Stimulated activated naive CD8-positive, alpha-beta T cell treated with anti-CD3 and anti-CD28 coated beads, Interleukin-15, amount 100 ng/mL, for 72 hours (primary cell): ENCODE data around the gene ANKRD13B.

ENCODE experiments used
- ATAC-seq: fragments of 150-1000 bp; cut with Tn5 transposase; 2 replicates; pipeline ENCODE4 v1.10.0; 2021; ENCODE audit warnings: mild to moderate bottlenecking, moderate library complexity
- DNase-seq, 2 donors: peaks; one replicate each; pipeline ENCODE4 v3.0.0; 2021 to 2022
- H3K27ac Mint-ChIP-seq, 2 donors: one replicate each; pipeline ENCODE4 v1.8.0; 2022; ENCODE audit warnings: mild to moderate bottlenecking in 2 of 2, mixed read lengths in 2 of 2, moderate library complexity in 2 of 2
- H3K27me3 Mint-ChIP-seq: one replicate; pipeline ENCODE4 v1.8.0; 2022; ENCODE audit warnings: mixed read lengths
- H3K4me1 Mint-ChIP-seq: one replicate; pipeline ENCODE4 v1.8.0; 2022; ENCODE audit warnings: mild to moderate bottlenecking, mixed read lengths
- H3K4me3 Mint-ChIP-seq, 2 donors: one replicate each; pipeline ENCODE4 v1.8.0; 2022; ENCODE audit warnings: mild to moderate bottlenecking in 2 of 2, mixed read lengths in 2 of 2, moderate library complexity in 1 of 2
- H3K9me3 Mint-ChIP-seq, 2 donors: one replicate each; pipeline ENCODE4 v1.8.0; 2022; ENCODE audit warnings: mixed read lengths in 2 of 2

The ANKRD13B gene

DNA sequence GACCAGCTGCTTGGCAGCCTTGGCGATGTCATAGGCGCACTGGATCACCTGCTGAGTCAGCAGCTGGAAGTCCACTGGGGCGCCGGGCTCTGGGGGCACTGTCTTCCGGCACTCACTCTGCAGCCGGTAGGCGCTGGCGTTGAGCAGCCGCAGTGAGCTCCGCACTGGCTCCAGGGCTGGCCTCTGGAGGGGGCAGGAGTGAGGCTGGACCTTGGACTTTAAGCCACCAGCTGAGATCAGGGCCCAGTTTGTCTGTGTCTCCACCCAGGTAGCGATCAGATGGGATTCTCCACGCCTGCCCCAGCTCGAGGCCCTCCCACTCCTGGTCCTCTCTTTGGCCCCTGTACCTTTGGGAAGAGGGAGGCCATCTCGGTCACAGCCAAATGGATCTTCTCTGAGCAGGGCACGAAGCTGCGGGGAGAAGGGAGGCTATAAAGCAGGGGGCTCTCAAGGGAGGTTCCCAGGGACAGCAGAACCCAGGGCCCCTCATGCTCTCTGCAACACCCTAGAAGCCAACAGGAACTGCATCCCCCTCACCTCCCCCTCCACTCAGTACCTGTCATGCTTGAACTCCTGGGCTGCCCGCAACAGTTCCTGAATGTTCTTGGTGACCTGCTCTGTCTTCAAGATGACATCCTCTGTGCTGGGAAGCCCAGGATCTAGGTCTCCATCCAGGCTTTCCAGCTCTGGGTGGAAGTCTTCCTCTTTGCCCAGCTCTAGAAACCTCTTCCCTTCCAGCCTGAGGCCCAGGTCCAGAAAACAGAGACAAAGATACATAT, 18.0 kb upstream of the ANKRD13B start:
- H3K27ac Mint-ChIP-seq, result peak overlapping the region in 1 of 2 donors; percentile 77

DNA sequence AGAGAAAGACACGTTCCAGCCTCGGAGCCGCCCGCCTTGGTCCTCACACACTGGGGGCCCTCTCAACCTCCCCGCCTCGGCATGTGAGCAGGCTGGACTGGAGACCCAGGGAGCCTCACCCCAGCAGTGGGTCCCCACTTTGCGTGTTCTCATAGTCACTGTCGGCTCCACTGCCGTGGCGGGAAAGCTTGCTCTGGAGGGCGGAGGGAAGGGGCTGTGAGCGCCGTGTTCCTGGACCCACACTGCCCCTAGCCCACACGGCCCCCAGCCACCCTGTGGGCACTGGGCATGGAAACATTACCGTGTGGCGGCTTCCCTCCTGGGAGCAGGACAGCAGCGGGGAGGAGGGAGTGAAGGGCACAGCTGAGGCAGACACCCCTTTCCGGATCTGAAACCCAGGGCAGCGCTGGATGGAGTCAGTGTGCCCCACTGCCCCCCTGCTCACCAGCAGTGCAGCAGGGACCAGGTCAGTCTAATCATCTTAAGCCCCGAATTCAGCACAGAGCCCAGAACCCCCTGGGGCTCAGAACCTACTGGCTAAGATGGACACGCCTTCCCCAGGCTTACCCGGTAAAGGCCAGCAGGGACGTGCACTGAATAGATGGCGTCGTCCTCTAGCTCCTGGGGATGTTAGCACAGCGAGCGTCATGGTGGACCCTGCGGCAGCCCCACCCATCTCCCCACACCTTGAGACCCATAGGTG, 17.3 kb upstream of the ANKRD13B start:
- no peak for ATAC-seq
- Mint-ChIP-seq H3K9me3 (no peaks in the 10 kb centered on the region), H3K27me3 (no peaks in the 10 kb centered on the region), H3K4me3 (no peak overlapping the region), H3K27ac (peak overlapping the region in 1 of 2 donors; percentile 67), H3K4me1 (peaks cover 36% of the 10 kb centered on the region)
- no peak for DNase-seq

More for the DNA sequence above, 18.0 kb upstream of the ANKRD13B start:
- Mint-ChIP-seq H3K4me3 (no peak overlapping the region), H3K4me1 (peaks cover 31% of the 10 kb centered on the region), H3K9me3 (no peaks in the 10 kb centered on the region), H3K27me3 (no peaks in the 10 kb centered on the region)
- DNase-seq (no peak), ATAC-seq (no peak)

DNA sequence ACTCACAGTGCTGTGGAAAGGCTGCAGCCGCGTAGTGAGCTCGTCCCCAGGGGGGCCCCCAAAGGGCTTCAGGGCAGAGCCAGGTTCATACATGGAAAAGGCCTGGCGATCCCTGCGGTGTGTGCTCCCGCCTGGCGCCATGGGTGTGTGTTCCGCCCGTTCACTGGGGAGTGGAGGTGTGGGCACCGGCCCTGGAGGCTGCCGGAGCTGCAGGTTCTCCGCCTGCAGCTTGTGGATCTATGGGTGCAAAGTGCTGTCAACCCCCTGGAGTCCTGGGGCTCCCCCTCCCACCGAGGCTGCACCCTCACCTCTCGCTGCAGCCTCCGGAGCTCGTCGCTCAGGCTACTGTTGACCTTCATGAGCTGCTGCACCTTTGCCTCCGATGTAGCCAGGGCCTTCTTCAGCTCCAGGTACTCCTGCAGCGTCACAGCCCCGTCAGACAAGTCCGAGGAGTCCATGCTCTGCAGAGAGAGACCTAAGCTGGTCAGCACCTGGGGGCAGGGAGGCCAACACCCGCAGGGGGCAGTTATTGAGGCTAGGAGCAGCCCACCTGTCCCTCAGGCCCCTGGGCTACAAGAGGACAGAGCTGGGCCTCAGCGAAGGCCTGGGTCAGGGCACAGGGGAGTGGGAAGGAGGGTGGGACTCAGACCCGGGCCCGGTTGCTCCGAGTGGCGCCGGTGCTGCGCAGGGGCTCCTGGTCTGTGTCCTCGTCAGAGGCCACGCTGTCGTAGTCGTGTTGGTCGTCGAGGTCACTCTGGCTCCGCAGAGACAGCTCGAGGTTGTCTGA, 16.5 kb upstream of the ANKRD13B start:
- DNase-seq, result no peak
- H3K9me3 Mint-ChIP-seq, result no peaks in the 10 kb centered on the region
- no peaks in the 10 kb centered on the region for H3K27me3 Mint-ChIP-seq
- no peak overlapping the region for H3K4me3 Mint-ChIP-seq
- ATAC-seq, result no peak
- peaks cover 39% of the 10 kb centered on the region for H3K4me1 Mint-ChIP-seq
- no peak overlapping the region for H3K27ac Mint-ChIP-seq

DNA sequence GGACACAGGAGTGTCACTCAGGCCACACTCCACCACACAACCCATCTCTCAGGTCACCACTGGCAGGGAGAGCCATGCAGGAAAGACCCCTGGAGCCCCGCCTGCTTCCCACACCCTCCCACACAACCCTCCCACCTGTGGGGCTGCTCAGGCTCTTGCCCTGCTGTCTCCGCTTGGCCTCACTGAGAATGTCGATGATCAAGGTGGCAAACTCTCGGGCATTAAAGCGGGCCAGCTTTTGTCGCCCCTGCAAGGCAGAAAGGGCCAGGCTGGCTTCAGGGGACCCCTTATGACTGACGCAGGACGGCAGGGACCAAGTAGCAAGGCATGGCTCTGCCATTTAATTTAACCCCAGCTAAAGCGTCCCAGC, 15.9 kb upstream of the ANKRD13B start:
- peaks cover 43% of the 10 kb centered on the region for H3K4me1 Mint-ChIP-seq
- no peak for DNase-seq
- H3K27ac Mint-ChIP-seq, result no peak overlapping the region
- no peak overlapping the region for H3K4me3 Mint-ChIP-seq
- H3K27me3 Mint-ChIP-seq, result no peaks in the 10 kb centered on the region
- no peaks in the 10 kb centered on the region for H3K9me3 Mint-ChIP-seq
- ATAC-seq, result no peak

DNA sequence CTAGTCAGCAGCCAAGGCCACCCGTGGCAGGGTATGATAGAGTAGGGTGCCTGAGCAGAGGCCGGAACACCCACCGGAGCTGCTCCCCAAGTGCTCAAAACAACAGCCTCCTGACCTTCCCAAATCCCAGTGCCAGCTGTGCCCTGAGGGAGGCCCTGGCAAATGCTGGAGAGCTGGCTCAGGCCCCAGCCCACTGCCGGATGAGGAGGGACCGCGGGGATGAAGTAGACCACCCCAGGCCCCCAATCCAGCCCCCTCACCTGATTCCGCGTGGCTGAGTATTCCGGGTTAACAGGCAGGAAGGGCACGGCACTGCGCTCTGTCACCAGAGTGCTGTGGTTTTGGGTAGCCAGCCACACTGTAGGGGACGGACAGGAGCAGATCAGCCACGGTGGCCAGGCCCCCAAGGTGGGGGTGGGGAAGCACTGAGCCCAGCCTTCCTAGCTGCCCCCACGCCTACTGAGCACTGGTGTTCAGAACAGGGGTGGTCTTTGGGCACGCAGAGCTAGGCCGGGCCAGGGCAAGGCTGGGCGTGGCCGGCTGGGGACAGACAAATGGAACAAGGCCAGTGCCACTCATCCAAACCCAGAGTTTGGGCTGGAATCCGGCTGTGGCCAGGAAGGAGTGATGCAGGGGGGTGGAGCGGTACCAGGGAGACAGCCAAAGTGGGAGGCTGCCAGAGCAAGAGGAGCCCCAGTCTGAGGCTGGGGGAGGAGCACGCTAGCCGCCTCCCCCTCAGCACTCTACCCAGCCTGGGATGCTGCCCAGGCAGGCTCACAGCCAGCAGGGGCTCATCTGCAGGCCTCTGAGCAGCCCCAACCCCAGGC, 15.3 kb upstream of the ANKRD13B start:
- no peak for ATAC-seq
- no peak for DNase-seq
- H3K27me3 Mint-ChIP-seq, result no peaks in the 10 kb centered on the region
- no peak overlapping the region for H3K4me3 Mint-ChIP-seq
- peaks cover 43% of the 10 kb centered on the region for H3K4me1 Mint-ChIP-seq
- no peaks in the 10 kb centered on the region for H3K9me3 Mint-ChIP-seq
- H3K27ac Mint-ChIP-seq, result peak overlapping the region; percentile 52 to 92

DNA sequence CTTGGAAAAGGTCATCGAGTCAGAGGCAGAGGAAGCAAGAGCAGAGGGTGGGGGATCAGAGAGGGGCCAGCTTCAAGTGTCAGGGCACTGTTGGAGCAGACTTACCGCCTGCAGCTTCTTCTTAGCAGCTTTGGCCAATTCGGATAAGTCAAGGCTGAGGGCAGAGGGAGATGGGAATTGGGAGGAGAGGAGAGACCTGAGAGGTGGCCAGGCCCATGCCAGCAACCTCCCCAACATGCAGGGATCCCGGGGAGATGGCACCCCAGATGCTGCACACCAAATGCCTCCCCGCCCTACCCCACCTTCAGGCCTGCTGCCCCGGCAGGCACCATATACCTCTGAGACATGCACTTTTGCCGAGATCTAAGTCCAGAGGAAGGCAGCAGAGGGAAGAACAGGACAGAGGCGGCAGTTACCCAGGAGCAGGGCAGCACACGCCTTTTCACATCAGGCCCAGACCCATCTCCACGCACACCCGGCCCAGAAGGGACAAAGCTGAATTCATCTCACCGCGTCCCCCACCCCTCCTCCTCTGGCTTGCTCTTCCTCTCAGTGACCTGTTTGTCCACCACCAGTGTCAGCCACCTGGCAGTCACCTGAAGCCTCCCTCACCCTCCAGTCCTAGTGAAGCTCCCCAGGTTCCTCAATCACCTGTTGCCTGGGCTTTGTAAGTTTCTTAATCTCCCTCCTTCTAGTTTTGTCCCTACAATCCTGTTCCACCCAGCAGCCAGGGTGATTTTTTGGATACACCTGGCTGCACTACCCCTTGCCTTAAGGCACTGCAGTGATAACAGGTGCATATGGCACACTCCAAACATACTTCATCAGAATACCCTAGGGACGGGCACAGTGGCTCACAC, 14.1 kb upstream of the ANKRD13B start:
- Mint-ChIP-seq H3K27me3 (no peaks in the 10 kb centered on the region), H3K4me3 (no peak overlapping the region), H3K27ac (peak overlapping the region in 1 of 2 donors; percentile 11), H3K4me1 (peaks cover 37% of the 10 kb centered on the region), H3K9me3 (no peaks in the 10 kb centered on the region)
- DNase-seq (no peak), ATAC-seq (no peak)

DNA sequence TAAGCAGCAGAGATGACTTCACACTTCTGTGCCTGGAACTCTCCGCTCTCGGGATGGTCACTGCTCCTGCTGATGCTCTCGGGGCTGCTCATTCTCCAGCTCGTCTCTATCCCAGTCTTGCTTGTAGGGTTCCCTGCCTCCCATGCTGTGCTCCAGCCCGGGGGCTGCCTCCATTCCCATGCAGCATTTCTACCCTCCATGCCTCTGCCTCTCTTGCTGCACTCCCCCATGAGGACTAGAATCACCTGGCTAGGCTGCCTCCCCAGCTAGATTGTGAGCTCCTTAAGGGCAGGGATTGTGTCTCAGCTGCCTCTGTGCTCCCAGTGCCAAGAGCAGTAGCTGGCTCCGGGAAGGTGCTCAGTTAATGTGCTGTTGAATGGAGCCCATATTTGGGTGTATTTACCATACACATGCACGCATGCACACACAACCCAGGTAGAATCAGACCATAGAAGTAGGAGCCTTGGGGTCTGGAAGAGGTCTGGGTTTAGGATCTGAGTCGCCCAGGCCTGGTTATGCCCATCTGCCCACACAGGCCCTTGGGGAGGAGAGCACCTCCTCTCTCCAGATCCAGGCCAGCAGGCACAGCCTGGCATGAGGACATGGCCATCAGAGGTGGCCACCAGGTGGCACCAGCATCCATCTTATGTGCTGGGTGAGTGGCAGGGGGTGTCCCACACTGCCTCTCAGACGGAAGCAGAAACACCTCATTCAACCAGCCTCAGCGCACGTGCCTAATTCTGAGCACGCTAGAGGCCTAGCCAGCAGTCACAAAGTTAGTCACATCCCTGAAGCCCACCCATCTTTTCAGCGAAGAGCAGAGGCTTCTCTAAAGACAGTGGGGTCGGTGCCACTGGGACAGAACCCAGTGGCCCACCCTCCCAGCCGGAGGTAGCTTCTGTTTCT, 12.8 kb upstream of the ANKRD13B start:
- DNase-seq, result peak; percentile 87 to 92
- Mint-ChIP-seq H3K4me1 (peaks cover 37% of the 10 kb centered on the region), H3K27me3 (no peaks in the 10 kb centered on the region), H3K27ac (peak overlapping the region in 1 of 2 donors; percentile 47), H3K9me3 (no peaks in the 10 kb centered on the region), H3K4me3 (no peak overlapping the region)
- peak; percentile 97 for ATAC-seq

DNA sequence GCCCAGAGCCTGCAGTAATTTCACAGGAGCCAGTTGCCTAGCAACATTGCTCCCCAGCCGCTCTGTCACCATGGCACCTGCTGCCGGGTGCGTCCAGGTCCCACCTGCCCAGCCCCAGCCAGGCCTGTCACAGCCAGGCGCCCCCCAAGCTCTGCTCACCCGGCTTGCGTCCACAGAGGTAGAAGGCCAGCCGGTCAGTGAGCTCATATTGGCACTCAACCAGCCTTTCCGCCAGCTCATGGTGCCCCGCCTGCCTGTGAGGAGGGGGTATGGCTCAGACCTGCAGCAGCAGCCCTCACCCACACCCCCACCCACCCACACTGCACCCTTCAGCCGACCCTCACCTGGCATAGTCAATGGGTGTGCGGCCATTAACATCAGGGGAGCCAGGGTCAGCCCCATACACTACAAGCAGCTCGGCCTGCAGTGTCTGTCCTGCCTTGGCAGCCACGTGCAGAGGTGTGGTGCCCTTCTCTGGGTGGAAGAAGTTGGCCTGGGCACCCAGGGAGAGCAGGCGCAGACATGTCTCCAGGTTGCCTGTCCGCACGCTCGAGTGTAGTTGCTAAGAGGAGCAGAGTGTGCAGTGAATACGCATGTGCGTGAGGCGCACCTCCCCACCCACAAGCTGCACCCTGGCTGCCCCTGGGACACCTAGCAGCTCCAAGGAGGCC, 11.2 kb upstream of the ANKRD13B start:
- no peak for DNase-seq
- Mint-ChIP-seq H3K27ac (no peak overlapping the region), H3K4me3 (no peak overlapping the region), H3K9me3 (no peaks in the 10 kb centered on the region), H3K27me3 (no peaks in the 10 kb centered on the region), H3K4me1 (peaks cover 53% of the 10 kb centered on the region)
- ATAC-seq, result no peak

DNA sequence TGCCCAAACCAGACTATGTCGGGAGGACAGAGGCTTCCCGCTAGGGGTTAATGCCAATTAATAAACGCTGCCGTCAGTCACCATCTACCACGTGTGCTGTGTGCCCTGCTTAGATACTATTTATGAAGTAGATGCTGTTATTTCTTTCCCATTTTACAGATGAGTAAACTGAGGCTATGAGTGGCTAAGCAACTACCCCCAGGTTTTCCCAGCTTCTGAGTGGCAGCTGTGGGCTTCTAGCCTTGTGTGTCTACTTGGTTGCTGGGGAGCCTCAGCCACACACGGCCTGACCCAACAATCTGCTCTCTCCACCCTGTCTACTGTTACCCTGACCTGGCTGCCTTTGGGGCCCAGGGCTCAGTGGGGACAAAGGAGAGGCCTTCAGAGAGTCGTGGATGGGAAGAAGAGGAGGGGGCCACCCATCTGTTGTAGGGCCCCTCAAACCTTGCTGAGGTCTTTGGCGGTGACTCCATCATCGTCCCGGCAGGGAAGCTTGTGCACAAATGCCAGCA, 10.6 kb upstream of the ANKRD13B start:
- Mint-ChIP-seq H3K27ac (peak overlapping the region in 1 of 2 donors; percentile 87), H3K4me1 (peaks cover 59% of the 10 kb centered on the region), H3K4me3 (no peak overlapping the region), H3K27me3 (no peaks in the 10 kb centered on the region), H3K9me3 (no peaks in the 10 kb centered on the region)
- no peak for ATAC-seq
- DNase-seq, result no peak

DNA sequence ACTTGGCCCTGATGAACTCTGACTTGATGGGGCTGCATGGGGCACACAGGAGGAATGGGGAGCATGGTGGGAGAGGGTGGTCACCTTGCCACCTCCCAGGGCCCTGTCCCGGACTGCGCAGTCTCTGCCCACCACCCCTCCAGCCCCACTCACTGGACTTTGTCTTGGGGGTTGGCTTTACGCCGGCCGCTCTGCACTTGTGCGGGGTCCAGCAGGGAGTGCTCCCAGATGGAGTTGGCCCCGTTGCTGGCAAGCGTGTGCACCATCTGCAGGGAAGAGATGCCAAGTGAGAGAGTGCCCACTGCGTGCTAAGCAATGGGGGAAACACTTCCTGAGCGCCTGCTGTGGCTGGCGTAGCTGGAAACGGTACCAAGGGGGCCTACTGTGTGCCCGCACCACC, 10.2 kb upstream of the ANKRD13B start:
- peaks cover 64% of the 10 kb centered on the region for H3K4me1 Mint-ChIP-seq
- no peak for ATAC-seq
- H3K27me3 Mint-ChIP-seq, result no peaks in the 10 kb centered on the region

DNA sequence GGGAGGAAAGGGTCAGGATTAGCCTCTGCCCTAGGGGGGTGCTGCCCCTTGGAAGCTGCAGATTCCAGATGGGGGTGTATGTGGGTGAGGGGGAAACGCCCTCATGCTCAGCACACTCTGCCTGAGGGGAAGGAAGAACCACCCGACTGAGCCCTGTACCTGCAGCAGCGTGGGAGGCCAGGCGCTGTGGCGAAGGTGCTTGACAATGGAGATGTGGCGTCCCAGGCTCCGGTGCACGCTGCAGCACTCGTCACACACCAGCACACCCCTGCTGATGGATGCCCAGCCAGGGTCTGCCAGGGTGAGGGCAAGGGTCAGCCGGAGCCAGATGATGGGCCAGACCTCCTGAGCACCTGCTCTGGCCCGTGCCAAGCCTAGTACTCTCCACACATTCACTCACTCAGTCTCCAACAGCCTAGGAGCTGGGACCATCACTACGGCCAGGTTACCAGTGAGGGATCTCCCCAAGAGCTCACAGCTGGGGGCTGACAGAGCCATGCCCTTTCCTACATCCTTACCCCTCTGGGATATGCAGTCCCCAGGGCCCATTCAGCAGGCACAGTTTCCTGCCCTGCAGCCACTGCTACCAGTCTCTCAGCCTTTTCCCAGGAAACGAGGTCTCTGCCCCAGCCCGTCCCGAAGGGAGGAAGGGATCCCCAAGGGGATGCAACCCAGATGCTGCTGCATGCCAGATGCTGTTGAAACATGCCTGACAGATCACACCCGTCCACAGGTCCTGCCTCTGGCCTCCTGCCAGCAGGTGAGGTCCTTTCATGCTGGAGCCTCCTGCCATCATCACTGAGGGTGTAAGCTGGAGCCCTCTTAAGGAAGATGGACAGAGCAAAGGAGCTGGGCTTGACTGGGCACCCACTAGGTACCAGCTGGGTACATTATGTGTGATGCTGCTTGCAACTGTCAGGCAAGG, 9.3 kb upstream of the ANKRD13B start:
- no peak for ATAC-seq
- Mint-ChIP-seq H3K4me1 (peaks cover 72% of the 10 kb centered on the region), H3K4me3 (peak overlapping the region in 1 of 2 donors; percentile 15), H3K27me3 (no peaks in the 10 kb centered on the region), H3K27ac (peak overlapping the region in 1 of 2 donors; percentile 89), H3K9me3 (no peaks in the 10 kb centered on the region)
- DNase-seq, result peak in 1 of 2 donors; percentile 7

More for the DNA sequence above, 10.2 kb upstream of the ANKRD13B start:
- Mint-ChIP-seq H3K4me3 (no peak overlapping the region), H3K27ac (no peak overlapping the region), H3K9me3 (no peaks in the 10 kb centered on the region)
- DNase-seq, result peak in 1 of 2 donors; percentile 8

DNA sequence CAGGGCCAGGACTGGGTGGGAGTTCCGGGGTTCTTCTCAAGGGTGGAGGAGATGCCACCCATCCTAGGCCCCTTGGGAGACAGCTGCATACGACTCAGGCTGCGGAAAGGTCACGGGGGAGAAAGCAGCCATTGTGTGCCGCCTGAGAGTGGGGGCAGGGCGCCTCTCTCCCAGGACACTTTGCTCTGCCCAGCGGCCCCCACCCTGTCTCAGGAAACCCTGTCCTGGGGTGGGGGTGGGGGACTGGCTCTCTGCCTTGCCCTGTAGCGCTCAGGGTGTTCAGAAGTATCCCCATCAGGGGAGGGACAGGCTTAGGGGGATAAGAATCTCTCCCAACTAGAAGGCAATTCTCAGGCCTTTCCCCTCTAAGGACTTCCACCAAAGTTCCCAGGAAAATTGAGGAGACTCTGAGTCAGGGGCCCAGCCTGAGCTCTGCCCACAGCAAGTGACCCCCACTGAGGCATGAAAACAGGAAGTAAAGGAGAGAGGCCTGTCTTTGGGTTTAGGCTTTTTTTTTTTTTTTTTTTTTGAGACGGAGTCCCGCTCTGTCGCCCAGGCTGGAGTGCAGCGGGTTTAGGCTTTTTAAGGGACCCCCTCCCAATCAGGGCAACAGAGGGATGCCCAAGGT, 8.4 kb upstream of the ANKRD13B start:
- Mint-ChIP-seq H3K9me3 (no peaks in the 10 kb centered on the region), H3K27ac (peak overlapping the region; percentile 86 to 89), H3K4me3 (peak overlapping the region; percentile 63 to 76), H3K27me3 (no peaks in the 10 kb centered on the region), H3K4me1 (peaks cover 72% of the 10 kb centered on the region)
- ATAC-seq (no peak), DNase-seq (no peak)
